ENCODE results near the gene SPHK2.

DNA sequence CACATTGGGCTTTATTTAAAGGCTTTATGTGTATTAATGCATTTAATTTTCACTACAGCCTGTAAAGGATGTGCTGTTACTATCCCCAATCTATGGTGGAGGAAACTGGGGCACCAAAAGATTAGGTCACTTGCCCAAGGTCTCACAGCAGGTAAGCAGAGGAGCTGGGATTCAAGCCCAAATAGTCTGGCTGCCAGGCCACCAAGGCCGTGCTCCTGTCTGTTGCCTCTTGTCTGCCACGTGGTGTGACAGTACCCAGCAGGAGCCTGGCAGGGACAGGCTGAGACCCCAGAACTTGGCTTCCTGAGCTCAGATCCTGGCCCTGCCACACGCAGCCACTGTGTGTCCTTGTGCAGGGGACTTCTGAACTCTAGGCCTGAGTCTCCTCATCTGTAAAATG is 49.0 kb downstream of the SPHK2 start:
- TF ChIP-seq FOXM1 (IDR thresholded peaks at IDR 0.05; ENCODE audit: borderline replicate concordance) (no peak), SP1 (IDR thresholded peaks at IDR 0.05) (no peak), BHLHE40 (IDR thresholded peaks at IDR 0.05; ENCODE audit: borderline replicate concordance) (no peak), HDGF (IDR thresholded peaks at IDR 0.05; ENCODE audit: borderline replicate concordance) (no peak), ZNF384 (IDR thresholded peaks at IDR 0.05) (no peak), ARNT (IDR thresholded peaks at IDR 0.05) (no peak), FOXA1 (IDR thresholded peaks at IDR 0.05) (no peak), ELF4 (IDR thresholded peaks at IDR 0.05) (no peak), FOXK2 (IDR thresholded peaks at IDR 0.05) (no peak), TARDBP (IDR thresholded peaks at IDR 0.05) (no peak)
